HG03108 (cell line): ENCODE results near the gene NR2F1-AS1.
"Not testable (repeated sequence)": the region's sequence is repeated elsewhere in the genome, so short reads cannot be mapped to it uniquely, and the experiment has no call there.

Experiments used
- ATAC-seq: cut with Tn5 transposase; IDR thresholded peaks from one replicate; pipeline ENCODE4 v1.9.1; 2021; ENCODE audit warnings: moderate library complexity; ENCODE audit not compliant: unreplicated experiment

Gene NR2F1-AS1

DNA sequence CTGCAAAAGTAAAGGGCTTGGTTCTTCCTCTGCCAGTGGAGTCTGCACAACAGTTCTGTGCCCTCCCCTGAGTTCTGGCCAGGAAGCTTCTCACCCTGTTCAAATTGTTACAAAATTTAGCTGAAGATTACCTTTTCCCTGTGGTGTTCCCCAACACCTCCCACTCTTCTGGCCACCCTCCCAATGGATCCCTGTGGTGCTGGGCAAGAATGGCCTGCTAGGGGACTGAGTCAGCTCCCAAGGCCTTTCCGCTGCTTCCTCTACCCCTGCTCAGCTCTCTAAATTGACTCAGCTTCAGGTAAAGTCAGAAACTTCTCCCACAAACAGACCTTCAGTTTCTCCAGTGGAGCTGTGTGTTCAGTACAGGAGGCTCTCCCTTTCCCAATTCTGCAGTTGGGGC lies 186.0 kb downstream of the NR2F1-AS1 start:
- no peak for ATAC-seq

- ATAC-seq = no peak
These were observed 186.7 kb downstream of the NR2F1-AS1 start for GRCh38 chr5:93394301-93394700.

DNA sequence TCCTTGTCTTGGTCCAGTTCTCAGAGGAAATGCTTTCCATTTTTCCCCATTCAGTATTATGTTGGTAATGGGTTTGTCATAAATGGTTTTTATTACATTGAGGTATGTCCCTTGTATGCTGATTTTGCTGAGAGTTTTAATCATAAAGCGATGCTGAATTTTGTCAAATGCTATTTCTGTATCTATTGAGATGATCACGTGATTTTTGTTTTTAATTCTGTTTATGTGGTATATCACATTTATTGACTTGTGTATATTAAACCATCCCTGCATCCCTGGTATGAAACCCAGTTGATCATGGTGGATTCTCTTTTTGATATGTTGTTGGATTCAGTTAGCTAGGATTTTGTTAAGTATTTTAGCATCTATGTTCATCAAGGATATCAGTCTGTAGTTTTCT lies 189.8 kb downstream of the NR2F1-AS1 start:
- not testable (repeated sequence) for ATAC-seq

GRCh38 chr5:93385655-93386054 lies 195.4 kb downstream of the NR2F1-AS1 start:
- ATAC-seq = no peak

GRCh38 chr5:93384995-93385394 lies 196.0 kb downstream of the NR2F1-AS1 start:
- no peak for ATAC-seq

DNA sequence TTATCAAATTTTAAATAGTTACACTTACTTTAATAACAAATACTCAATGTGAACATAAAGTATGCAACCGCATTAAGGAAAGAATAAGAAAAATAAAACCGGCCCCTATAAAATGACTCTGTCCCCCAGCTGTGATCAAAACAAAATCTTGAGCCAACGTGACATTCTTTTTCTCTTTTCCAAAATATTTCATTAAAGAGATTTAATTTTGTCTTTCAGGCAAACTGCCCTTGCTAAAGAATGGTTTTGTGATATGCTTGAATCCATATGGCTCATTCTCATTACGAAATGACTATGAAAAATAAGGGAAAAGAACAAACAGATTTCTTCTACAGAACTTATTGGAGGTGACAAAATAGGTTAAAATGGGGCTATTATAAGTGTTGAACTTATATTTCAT lies 197.0 kb downstream of the NR2F1-AS1 start:
- no peak for ATAC-seq

GRCh38 chr5:93382188-93382825 lies 198.7 kb downstream of the NR2F1-AS1 start:
- no peak for ATAC-seq

DNA sequence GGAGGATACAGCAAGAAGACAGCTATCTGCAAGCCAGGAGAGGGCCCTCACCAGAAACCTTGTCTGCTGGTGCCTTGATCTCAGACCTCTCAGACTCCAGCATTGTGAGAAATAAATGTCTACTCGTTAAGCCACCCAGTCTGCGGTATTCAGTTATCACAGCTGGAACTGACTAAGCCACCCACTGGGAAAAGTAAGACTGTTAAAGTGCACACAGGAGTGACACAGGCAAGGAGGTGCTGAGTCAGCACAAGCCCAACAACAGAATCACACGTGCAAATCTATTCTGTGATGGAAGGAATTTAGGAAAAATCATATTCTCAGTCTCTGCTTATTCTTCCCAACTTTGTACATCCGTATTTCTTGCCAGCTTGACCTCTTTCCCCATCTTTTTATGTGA lies 200.0 kb downstream of the NR2F1-AS1 start:
- ATAC-seq = no peak

DNA sequence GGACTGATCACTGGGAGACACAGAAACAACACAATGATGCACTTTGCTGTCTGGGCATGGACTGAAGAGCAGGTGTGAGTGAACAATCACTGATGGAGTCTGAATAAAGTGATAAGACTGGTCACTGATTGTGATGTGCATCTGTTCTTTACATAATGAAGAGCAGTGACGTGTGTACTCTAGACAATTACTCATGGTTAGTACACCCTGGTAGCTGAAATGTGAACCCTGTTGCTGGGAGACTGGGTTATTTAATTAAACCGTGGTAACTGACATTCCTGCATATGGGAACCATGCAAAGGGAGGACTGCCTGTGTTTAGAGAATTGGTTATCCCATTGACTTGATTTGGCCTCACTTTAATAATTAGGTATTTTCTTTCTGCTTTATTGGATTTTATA lies 202.9 kb downstream of the NR2F1-AS1 start:
- ATAC-seq = no peak

DNA sequence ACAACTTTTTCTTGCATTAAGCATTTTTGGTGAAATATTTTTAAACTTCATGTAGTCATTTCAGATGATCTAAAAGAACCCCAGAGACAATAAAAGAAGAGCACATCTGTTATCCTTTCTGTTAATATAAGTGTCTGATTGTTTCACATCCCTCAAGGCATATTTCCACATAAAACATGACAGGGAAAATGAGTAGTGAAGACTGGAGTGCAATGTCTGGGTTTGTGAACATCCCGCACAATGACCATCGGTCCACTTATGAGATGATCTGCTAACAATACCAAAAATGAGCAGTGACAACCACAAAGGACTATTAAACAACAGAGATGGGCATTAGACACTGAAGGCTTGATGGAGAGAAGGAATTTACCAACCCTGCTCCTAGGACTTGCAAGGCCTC lies 209.1 kb downstream of the NR2F1-AS1 start:
- ATAC-seq = no peak

GRCh38 chr5:93364378-93364777 lies 216.6 kb downstream of the NR2F1-AS1 start:
- no peak for ATAC-seq

DNA sequence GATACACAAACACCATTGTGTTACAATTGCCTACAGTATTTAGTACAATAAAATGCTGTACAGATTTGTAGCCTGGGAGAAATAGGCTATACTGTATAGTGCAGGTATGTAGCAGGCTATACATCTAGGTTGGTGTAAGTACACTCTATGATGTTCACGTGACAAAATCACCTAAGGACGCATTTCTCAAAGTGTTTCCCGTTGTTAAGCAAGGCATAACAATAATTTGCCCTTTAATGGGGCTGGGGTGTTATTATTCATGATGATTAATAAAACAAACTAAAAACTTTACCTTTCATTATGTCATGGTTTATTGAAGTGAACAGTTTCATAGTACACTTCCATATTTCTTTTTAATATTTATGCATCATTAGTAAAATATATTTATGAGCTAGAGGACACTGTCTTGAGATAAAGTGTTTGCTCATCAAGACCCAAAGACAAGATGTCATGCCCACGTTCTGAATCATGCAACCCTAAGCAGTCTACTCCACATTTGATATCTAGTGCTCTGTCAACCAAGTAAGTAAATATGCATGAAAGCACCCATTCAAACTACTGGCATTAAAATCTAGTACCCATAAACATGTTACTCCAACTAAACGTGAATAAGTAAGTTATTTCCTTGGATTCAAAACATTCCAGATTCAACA lies 220.5 kb downstream of the NR2F1-AS1 start:
- no peak for ATAC-seq

- ATAC-seq = no peak
These were observed 221.1 kb downstream of the NR2F1-AS1 start for GRCh38 chr5:93359960-93360305.
